H9 (cell line): Measurements from ENCODE around the gene NOL11. TPM values are rescaled to one million over a fixed set of nuclear protein-coding genes. Genes with fewer than 3 reads are reported as not detected.

Experiments
- DNase-seq: peaks from one replicate; pipeline ENCODE4 v3.0.0-alpha.2; 2017
- H2AFZ ChIP-seq: one replicate; pipeline ENCODE4 v1.6.1; 2013; ENCODE audit warnings: mild to moderate bottlenecking, low read length, control low read depth, moderate library complexity
- H2AK5ac ChIP-seq: 2 replicates; pipeline ENCODE4 v1.6.1; 2013; ENCODE audit warnings: low read length, control low read depth, mixed read lengths; ENCODE audit not compliant: insufficient read length
- H2BK120ac ChIP-seq: one replicate; pipeline ENCODE4 v1.6.1; 2013; ENCODE audit warnings: low read depth, mild to moderate bottlenecking, low read length, control low read depth, inconsistent platforms; ENCODE audit not compliant: poor library complexity, severe bottlenecking
- H2BK12ac ChIP-seq: 2 replicates; pipeline ENCODE4 v1.6.1; 2013; ENCODE audit warnings: low read length, control low read depth, mixed read lengths, low read depth; ENCODE audit not compliant: insufficient read length
- H2BK15ac ChIP-seq: 2 replicates; pipeline ENCODE4 v1.6.1; 2013; ENCODE audit warnings: low read depth, low read length, control low read depth
- H2BK20ac ChIP-seq: one replicate; pipeline ENCODE4 v1.6.1; 2013; ENCODE audit warnings: low read depth, mild to moderate bottlenecking, low read length, control low read depth, inconsistent platforms; ENCODE audit not compliant: poor library complexity, severe bottlenecking
- H2BK5ac ChIP-seq: 2 replicates; pipeline ENCODE4 v1.6.1; 2013; ENCODE audit warnings: low read length, control low read depth, mixed read lengths; ENCODE audit not compliant: insufficient read length
- H3K14ac ChIP-seq: 2 replicates; pipeline ENCODE4 v1.6.1; 2013; ENCODE audit warnings: low read length, control low read depth; ENCODE audit not compliant: insufficient read depth
- H3K18ac ChIP-seq: 2 replicates; pipeline ENCODE4 v1.6.1; 2013; ENCODE audit warnings: low read depth, mild to moderate bottlenecking, mixed read lengths, low read length, control low read depth; ENCODE audit not compliant: insufficient read length
- H3K23ac ChIP-seq: 2 replicates; pipeline ENCODE4 v1.6.1; 2013; ENCODE audit warnings: low read length, control low read depth, mixed read lengths, low read depth; ENCODE audit not compliant: insufficient read length
- H3K23me2 ChIP-seq: 2 replicates; pipeline ENCODE4 v1.6.1; 2013; ENCODE audit warnings: low read depth, mild to moderate bottlenecking, mixed read lengths, low read length, control low read depth; ENCODE audit not compliant: insufficient read length, poor library complexity, severe bottlenecking
- H3K27ac ChIP-seq: 2 replicates; pipeline ENCODE4 v1.5.1; 2013; ENCODE audit warnings: low read length, control low read depth, mixed read lengths, low read depth; ENCODE audit not compliant: insufficient read length
- H3K27me3 ChIP-seq: 2 replicates; pipeline ENCODE4 v1.6.1; 2013; ENCODE audit warnings: low read length, control low read depth, inconsistent platforms; ENCODE audit not compliant: insufficient read depth
- H3K4ac ChIP-seq: 2 replicates; pipeline ENCODE4 v1.6.1; 2013; ENCODE audit warnings: low read depth, mild to moderate bottlenecking, control low read depth, inconsistent platforms, low read length, moderate library complexity
- H3K4me1 ChIP-seq: 2 replicates; pipeline ENCODE4 v1.6.1; 2013; ENCODE audit warnings: low read length, control low read depth, inconsistent platforms; ENCODE audit not compliant: insufficient read depth
- H3K4me2 ChIP-seq: 2 replicates; pipeline ENCODE4 v1.6.1; 2013; ENCODE audit warnings: low read length, control low read depth, mixed read lengths; ENCODE audit not compliant: insufficient read length, insufficient read depth
- H3K56ac ChIP-seq: 2 replicates; pipeline ENCODE4 v1.6.1; 2013; ENCODE audit warnings: low read depth, mild to moderate bottlenecking, mixed read lengths, low read length, control low read depth; ENCODE audit not compliant: insufficient read length
- H3K79me1 ChIP-seq: 2 replicates; pipeline ENCODE4 v1.6.1; 2013; ENCODE audit warnings: low read depth, mild to moderate bottlenecking, moderate library complexity, low read length, control low read depth, inconsistent platforms; ENCODE audit not compliant: insufficient read depth, poor library complexity, severe bottlenecking
- H3K79me2 ChIP-seq: 2 replicates; pipeline ENCODE4 v1.6.1; 2013; ENCODE audit warnings: low read length, control low read depth, inconsistent platforms; ENCODE audit not compliant: insufficient read depth
- H3K9ac ChIP-seq: 2 replicates; pipeline ENCODE4 v1.6.1; 2013; ENCODE audit warnings: low read length, control low read depth, mixed read lengths; ENCODE audit not compliant: insufficient read length; ENCODE audit errors: extremely low read depth
- H3K9me3 ChIP-seq: one replicate; pipeline ENCODE4 v1.6.1; 2013; ENCODE audit warnings: low read depth, low read length, inconsistent platforms; ENCODE audit not compliant: control insufficient read depth
- H3T11ph ChIP-seq: one replicate; pipeline ENCODE4 v1.6.1; 2013; ENCODE audit warnings: mild to moderate bottlenecking, low read length, control low read depth, inconsistent platforms
- H4K20me1 ChIP-seq: one replicate; pipeline ENCODE4 v1.6.1; 2013; ENCODE audit not compliant: control insufficient read depth, insufficient read length, insufficient read depth
- H4K5ac ChIP-seq: 2 replicates; pipeline ENCODE4 v1.6.1; 2013; ENCODE audit warnings: low read depth, mild to moderate bottlenecking, mixed read lengths, low read length, control low read depth; ENCODE audit not compliant: insufficient read length
- H4K8ac ChIP-seq: replicated peaks from 2 replicates; pipeline ENCODE4 v1.6.1; 2013; ENCODE audit warnings: low read length, control low read depth, mixed read lengths, low read depth; ENCODE audit not compliant: insufficient read length
- H4K91ac ChIP-seq: 2 replicates; pipeline ENCODE4 v1.6.1; 2013; ENCODE audit warnings: low read depth, mild to moderate bottlenecking, moderate library complexity, mixed read lengths, low read length, control low read depth; ENCODE audit not compliant: insufficient read length
- H3K27ac Mint-ChIP-seq, 3 experiments: 2 replicates in 2 of 3; 3 replicates in 1 of 3; pipeline ENCODE4 v1.8.0; 2020 to 2021; ENCODE audit warnings: mixed read lengths in 3 of 3, mild to moderate bottlenecking in 1 of 3, moderate library complexity in 1 of 3
- H3K27me3 Mint-ChIP-seq: 2 replicates; pipeline ENCODE4 v1.8.0; 2021; ENCODE audit warnings: low read depth, mild to moderate bottlenecking, moderate library complexity, mixed read lengths
- H3K36me3 Mint-ChIP-seq, 3 experiments: 2 replicates in 2 of 3; 3 replicates in 1 of 3; pipeline ENCODE4 v1.8.0; 2020 to 2021; ENCODE audit warnings: low read depth in 3 of 3, mixed read lengths in 3 of 3; ENCODE audit not compliant: insufficient read depth in 1 of 3
- H3K4me1 Mint-ChIP-seq, 2 experiments: 2 replicates each; pipeline ENCODE4 v1.8.0; 2020; ENCODE audit warnings: mixed read lengths in 2 of 2
- H3K4me3 Mint-ChIP-seq, 2 experiments: 2 replicates in 1 of 2; 3 replicates in 1 of 2; pipeline ENCODE4 v1.8.0; 2020 to 2021; ENCODE audit warnings: mild to moderate bottlenecking in 2 of 2, mixed read lengths in 2 of 2, moderate library complexity in 1 of 2
- H3K9me3 Mint-ChIP-seq, 2 experiments: 2 replicates in 1 of 2; 3 replicates in 1 of 2; pipeline ENCODE4 v1.8.0; 2020; ENCODE audit warnings: mild to moderate bottlenecking in 2 of 2, mixed read lengths in 2 of 2, moderate library complexity in 1 of 2
- WGBS: extraction: QIAGEN DNeasy Blood & Tissue Kit; methylation state at CpG from one replicate; pipeline ENCODE4 v1.1.7; 2013; ENCODE audit warnings: missing lambda C conversion rate, low lambda C conversion rate, mixed read lengths; ENCODE audit not compliant: insufficient read length; ENCODE audit errors: extremely low coverage; 5-methylcytosine and 5-hydroxymethylcytosine counted together
- total RNA-seq: library from RNA; stranded (reverse); gene quantifications from 2 replicates; pipeline ENCODE4 v1.2.1, GENCODE V29; 2021
- TF ChIP-seq, protein P1 (sequence below): fragments of 200-600 bp; sonication (generic); conservative IDR thresholded peaks from 3 replicates; pipeline ENCODE4 v1.8.0; 2021; ENCODE audit warnings: antibody characterized with exemption, mild to moderate bottlenecking

Gene NOL11
- total RNA-seq, 1 experiment from 2014 or later = 114 TPM

DNA sequence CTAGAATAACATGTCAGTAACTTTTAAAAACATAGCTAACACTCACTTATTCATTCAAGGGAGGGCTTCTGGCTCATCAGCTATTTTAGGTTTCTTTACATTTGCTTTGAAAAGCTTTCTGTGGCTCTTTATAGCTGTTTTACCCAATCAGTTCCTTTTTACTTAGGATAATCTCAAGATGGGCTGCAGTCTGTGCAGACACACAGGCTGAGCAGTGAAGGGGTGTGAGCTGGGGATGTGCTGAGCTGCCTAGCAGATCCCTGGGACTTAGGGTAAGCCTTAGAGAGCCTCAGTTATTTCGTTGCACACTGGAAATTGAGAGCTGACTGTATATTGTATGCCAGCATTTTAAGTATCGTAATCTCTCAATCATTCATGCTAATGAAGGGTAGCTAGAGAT lies 30.2 kb upstream of the NOL11 start:
- TF ChIP-seq, protein P1, sequence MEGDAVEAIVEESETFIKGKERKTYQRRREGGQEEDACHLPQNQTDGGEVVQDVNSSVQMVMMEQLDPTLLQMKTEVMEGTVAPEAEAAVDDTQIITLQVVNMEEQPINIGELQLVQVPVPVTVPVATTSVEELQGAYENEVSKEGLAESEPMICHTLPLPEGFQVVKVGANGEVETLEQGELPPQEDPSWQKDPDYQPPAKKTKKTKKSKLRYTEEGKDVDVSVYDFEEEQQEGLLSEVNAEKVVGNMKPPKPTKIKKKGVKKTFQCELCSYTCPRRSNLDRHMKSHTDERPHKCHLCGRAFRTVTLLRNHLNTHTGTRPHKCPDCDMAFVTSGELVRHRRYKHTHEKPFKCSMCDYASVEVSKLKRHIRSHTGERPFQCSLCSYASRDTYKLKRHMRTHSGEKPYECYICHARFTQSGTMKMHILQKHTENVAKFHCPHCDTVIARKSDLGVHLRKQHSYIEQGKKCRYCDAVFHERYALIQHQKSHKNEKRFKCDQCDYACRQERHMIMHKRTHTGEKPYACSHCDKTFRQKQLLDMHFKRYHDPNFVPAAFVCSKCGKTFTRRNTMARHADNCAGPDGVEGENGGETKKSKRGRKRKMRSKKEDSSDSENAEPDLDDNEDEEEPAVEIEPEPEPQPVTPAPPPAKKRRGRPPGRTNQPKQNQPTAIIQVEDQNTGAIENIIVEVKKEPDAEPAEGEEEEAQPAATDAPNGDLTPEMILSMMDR = no peak
- Histone ChIP-seq H2BK5ac (no peak overlapping the region), H3K4me1 (no peaks in the 10 kb centered on the region; the same call in 1 of the 2 replicates), H3K9ac (no peak overlapping the region), H3K56ac (no peak overlapping the region), H3K23me2 (no peaks in the 10 kb centered on the region), H2AFZ (no peak overlapping the region), H4K5ac (no peak overlapping the region), H3K4me2 (no peak overlapping the region), H4K91ac (no peak overlapping the region), H2BK12ac (no peak overlapping the region), H3K4ac (no peak overlapping the region), H3K27me3 (no peaks in the 10 kb centered on the region), H2BK120ac (no peak overlapping the region), H3K18ac (no peak overlapping the region), H2AK5ac (no peak overlapping the region), H3K9me3 (no peaks in the 10 kb centered on the region), H4K20me1 (no peaks in the 10 kb centered on the region), H3K27ac (no peak overlapping the region), H3K14ac (no peak overlapping the region), H2BK20ac (no peak overlapping the region), H2BK15ac (no peak overlapping the region), H4K8ac (no peak overlapping the region), H3K79me2 (no peaks in the 10 kb centered on the region), H3K23ac (no peak overlapping the region), H3K79me1 (no peaks in the 10 kb centered on the region), H3T11ph (no peak overlapping the region)
- Mint-ChIP-seq H3K27me3 (no peaks in the 10 kb centered on the region), H3K4me3 (no peak overlapping the region), H3K4me1 (peaks cover 11 to 12% of the 10 kb centered on the region in 2 experiments), H3K36me3 (peaks cover 1 to 10% (median 2%) of the 10 kb centered on the region in 3 experiments; a peak in 5 of 7 replicates), H3K9me3 (no peaks in the 10 kb centered on the region), H3K27ac (peak overlapping the region in 1 of 3 experiments; percentile 53; a peak in 2 of 7 replicates)
- WGBS = no CpG with 5 or more reads among the region's 2 CpGs
- no peak for DNase-seq
